Erythroblast (primary cell): Measurements from ENCODE around the gene ATXN10.

ENCODE experiments used
- GATA1 ChIP-seq: IDR thresholded peaks from 2 replicates; pipeline ENCODE4 v1.6.1; 2011; ENCODE audit warnings: low read depth, mild to moderate bottlenecking, control low read depth, low read length, moderate library complexity
- POLR2A ChIP-seq: IDR thresholded peaks from 2 replicates; pipeline ENCODE4 v1.6.1; 2011; ENCODE audit warnings: mild to moderate bottlenecking, low read length

- TF ChIP-seq POLR2A (no peak), GATA1 (no peak)
Measured at GRCh38 chr22:45757936-45758335, 86.3 kb downstream of the ATXN10 start.
